HG03571 (cell line): Measurements from ENCODE around the gene CPSF4.
"Not testable (repeated sequence)": the region's sequence is repeated elsewhere in the genome, so short reads cannot be mapped to it uniquely, and the experiment has no call there.

Experiments used
- ATAC-seq: cut with Tn5 transposase; IDR thresholded peaks from one replicate; pipeline ENCODE4 v1.9.1; 2021; ENCODE audit not compliant: unreplicated experiment

CPSF4 gene

DNA sequence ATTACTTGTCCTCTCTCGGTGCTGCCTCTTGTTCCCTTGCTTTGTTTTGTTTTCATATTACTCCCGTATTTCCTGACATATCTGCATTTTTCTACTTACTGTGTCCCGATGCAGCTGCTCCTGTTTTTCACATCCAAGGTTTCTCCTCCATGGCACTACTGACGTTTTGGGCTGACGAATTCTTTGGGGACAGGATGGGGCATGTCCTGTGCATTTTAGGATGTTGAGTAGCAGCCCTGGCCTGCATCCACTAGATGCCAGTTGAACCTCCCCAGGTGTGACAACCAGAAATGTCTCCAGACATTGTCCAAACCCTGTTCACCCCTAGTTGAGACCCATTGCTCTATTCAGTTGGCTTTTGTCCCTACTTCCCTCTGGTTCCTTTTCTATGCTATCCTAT, 46.4 kb downstream of the CPSF4 start:
- ATAC-seq = no peak

DNA sequence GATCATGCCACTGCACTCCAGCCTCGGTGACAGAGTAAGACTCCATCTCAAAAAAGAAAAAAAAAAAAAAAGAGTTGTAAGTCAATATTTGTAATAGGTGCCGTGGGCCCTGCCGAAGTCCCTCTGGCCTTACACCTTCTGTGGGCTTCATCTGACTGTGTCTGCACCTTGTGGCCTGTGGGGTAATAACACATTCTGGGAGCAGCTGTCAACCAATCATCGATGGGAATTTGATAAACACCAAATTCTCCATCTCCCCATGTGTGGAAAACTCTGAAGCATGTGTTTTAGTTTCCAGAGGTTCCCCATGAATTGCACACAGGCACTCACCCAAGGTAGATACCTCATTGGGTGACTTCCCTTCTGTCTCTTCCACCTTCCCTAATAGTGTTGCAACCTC, 50.5 kb downstream of the CPSF4 start:
- ATAC-seq = no peak

DNA sequence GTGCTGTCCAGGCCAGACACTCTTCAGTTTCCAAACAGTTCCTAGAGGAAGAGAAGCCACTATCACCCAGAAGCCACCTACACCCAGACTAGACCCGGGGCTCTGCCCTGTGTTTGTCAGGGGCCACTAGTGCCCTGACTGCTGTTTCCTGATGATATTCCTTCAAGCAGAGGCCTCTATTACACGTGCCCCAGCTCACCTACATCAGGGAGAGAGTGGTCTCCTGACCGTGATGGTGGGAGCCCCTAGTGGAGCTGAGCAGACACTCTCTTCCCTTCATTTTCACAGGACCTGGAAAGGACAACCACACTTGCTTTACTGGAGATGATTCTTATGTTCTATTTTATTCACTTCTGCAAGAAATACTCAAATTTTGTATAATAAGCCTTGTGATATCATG, 52.1 kb downstream of the CPSF4 start:
- ATAC-seq = no peak

DNA sequence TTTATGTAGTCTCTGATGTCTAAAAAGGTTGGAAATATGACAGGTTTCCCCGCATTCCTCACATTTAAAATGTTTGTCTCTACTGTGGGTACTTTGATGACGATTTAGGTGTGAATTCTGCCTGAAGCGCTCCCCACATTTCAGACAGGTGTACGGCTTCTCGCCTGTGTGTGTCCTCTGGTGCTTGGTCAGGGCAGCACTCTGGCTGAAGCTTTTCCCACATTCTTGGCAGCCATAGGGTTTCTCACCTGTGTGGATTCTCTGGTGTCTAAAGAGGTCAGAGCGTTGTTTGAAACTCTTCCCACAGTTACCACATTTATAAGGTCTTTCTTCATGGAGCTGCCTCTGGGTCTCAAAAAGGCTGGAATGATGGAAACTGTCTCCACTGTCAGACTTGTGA, 55.1 kb downstream of the CPSF4 start:
- ATAC-seq = no peak

DNA sequence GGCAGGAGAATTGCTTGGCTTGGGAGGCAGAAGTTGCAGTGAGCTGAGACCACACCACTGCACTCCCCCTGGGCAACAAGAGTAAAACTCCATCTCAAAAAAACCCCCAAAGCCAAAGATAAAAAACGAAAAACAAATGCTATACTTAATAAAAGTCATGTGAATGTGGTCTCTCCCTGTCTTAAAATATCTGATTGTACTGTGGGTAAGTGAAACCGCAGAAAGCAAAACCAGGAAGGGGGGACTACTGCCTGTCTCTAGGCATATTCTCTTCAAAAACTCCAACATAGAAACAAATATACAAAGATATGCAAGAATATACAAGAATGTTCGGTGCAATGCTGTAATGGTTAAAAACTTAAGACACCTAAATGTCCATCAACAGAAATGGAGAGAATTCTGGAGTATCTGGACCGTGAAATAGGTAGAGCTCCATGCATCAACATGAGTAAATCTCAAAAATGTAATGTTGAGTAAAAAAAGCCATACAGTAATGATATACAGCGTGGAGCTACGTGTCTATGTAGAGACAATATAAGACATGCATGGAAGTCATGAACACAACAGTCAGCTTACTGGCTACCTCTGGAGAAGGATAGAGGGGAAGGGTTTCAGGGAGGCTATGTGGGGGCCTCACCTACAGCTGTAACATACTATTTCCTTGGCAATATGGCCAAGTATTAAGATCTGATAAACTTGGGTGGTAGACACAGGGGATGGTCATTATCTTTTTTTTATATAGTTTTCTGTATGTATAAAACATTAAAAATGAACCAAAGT, 59.2 kb downstream of the CPSF4 start:
- ATAC-seq = no peak

DNA sequence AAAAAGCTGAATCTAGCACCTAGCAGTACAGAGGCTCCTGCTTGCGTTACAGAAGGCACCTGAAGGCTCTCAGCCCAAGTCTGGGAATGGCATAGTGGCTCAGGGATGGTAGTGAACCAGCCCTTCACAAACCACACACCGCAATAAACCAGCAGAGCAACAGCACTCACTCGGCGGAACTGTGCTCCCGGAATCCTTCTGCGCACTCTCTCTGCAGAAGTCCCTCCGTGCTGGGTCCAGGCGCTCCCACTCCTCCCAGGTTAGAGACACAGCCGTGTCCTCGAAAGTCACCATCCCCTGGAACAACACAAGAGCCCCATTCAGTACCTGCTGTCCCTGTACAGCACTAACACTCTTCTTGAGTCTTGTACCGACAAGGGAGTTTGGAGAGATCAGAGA, 59.8 kb downstream of the CPSF4 start:
- ATAC-seq = no peak

DNA sequence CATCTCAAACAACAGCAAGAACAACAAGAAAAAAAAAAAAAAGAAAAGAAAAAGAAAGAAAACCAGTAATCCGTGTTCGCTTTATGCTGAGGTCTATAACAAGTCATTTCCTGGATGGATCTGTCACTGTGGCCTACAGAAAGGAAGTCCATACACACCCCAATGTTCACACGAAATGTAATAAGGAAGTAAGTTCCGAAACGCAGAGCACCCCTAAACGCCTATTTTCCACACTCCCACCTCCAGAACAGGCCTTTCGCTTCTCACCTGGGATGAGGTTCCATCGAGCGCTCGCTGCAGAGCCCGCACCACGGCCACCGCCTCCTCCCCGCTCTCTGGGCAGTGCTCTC, 60.6 kb downstream of the CPSF4 start:
- ATAC-seq = peak; percentile 17

DNA sequence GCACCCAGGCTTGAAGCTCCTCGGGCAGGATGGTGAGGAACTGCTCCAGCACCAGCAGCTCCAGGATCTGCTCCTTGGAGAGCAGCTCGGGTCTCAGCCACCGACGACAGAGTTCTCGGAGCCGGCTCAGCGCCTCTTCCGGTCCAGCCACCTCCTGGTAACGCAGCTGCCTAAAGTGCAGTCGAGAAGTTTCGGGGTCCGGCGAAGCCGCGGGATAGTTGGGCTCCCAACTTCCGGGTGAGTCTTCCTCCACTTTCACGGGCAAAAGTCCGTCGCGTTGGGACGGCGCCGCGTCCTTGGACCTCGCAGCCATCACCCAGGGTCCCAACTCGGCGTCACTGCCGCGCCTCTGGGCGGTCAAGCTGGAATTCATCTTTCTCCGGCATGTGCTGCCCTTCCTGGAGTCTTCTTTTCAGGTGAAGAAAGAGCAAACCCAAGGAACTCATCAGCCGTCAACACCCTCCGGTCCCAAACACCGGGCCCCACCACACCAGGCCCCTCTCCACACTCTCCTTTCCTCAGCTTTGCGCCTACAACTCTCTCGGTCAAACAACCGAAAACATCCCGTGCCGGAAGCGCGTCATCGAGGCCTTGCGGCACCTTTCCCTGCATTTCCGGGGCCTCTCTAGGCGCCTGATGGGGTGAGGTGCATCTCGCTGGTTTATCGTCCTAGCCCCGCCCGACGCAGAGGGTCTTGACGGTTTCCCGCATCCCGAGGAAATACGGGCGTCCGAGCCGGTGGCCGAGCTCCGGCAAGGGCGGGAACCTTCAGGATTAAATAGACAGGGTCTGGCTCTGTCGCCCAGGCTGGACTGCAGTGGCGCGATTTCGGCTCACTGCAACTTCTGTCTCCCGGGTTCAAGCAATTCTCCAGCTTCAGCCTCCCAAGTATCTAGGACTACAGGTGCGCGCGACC, 61.2 kb downstream of the CPSF4 start, which contains the start of gene ZNF394:
Gene ZNF394 (minus strand): TSS at position 561 of the 916 bp plus-strand sequence. CDS start 188 bp downstream, at position 373.
- ATAC-seq = peak; percentile 41

DNA sequence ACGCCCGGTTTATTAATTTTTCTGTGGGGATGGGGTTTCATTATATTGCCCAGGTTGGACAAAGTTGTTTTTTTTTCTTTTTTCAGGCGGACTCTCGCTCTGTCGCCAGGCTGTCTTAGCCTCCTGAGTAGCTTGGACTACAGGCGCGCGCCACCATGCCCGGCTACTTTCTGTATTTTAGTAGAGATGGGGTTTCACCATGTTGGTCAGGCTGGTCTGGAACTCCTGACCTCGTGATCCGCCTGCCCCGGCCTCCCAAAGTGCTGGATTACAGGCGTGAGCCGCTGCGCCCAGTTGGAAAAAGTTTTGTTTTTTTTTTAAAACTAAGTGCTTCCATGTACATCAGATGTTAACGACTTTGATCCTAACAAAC, 61.9 kb downstream of the CPSF4 start:
- no peak for ATAC-seq

DNA sequence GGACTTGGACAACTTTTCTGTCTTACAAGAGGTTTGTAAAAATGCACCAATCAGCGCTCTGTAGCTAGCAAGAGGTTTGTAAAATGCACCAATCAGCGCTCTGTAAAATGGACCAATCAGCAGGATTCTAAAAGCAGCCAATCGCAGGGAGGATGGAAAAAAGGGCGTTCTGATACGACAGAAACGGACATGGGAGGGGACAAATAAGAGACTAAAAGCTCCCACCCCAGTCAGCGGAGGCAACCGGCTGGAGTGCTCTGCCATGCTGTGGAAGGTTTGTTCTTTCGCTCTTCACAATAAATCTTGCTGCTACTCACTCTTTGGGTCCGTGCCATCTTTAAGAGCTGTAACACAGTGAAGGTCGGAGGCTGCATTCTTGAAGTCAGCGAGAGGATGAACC, 62.5 kb downstream of the CPSF4 start:
- not testable (repeated sequence) for ATAC-seq

DNA sequence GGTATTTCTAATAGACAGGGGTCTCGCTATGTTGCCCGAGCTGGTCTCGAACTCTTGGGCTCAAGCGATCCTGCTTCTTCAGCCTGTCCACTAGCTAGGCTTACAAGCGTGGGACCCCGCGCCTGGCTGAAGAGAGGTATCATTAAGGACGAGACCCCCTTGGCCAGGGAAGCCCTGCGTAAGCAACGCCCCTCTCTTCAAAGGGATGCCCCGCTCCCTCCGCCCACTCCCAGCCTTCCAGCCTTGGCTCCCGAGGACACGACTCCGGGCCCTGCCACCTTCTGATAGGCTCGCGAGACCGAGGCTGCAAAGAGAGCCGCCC, 65.5 kb downstream of the CPSF4 start:
- no peak for ATAC-seq

DNA sequence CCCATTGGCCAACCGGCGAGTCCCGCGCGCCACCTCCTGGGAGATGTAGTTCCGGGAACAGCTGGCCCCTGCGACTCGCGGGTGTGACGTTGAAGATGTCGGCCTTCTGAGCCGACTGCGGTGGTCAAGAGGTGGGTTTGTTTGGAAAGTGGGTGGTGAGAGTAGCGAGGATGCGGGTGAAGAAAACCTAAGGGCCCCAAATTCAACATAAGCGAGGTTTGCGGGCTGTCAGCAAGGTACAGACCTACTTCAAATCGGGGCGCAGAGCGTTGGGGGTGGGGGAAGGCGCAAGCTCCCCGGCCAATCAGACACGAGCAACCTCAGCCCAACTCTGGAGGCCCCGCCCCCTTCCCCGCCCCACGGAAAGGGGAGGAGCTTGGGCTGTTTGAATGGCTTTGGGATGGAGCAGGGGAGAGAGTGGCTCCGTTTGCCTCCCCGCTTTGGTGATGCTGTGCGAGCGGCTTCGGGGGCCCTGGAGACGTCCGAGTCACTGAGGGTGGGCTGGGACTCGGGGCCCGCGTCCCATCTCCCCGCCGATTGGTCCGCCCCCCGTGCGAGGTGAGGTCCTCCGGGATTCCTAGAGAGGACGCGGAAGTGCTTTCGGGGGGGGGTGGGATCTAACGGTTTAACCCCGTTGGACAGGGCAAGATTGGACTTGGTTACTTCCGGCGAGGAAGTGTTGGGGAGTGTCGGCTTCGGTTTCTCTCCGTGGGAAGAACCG, 66.0 kb downstream of the CPSF4 start, which contains the start of gene ZKSCAN5:
Gene ZKSCAN5 (plus strand): TSS at position 60 of the 721 bp plus-strand sequence. CDS start 1,383 bp downstream, outside the sequence.
- peak; percentile 77 for ATAC-seq

DNA sequence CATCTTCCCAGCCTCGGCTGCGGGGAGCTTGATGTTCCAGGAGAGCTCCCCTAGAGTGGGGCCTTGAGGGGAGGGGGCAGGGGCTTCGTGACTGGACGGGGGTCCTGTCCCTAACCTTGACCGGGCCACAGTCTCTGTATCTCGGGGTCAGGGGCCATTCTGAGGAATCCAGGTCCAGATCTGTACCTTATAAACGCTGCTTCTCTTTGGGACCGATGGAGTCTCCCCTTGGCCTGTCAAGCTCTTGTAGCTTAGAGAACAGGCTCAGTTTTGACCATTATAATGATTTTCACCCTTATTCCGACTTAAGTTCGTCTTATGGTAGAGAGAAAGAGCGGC, 66.5 kb downstream of the CPSF4 start:
- ATAC-seq = peak; percentile 3
